H1 (cell line): ENCODE results near the gene STARD13. TPM values are rescaled to one million over a fixed set of nuclear protein-coding genes. Genes with fewer than 3 reads are reported as not detected.

Experiments
- CTCF ChIA-PET: fragments of 300-600 bp; sonication (Branson Sonifier 250); formaldehyde crosslinking; loops from one replicate; lab custom pipeline; 2021; ENCODE audit not compliant: partially characterized antibody; lab: Charles Lee
- POLR2A ChIA-PET: fragments of 300-600 bp; sonication (Branson Sonifier 250); formaldehyde crosslinking; loops from one replicate; lab custom pipeline; 2021; ENCODE audit warnings: inconsistent platforms; ENCODE audit not compliant: partially characterized antibody; lab: Charles Lee
- DNase-seq, 2 experiments: peaks; one replicate each; pipeline versions ENCODE4 v3.0.0 to v3.0.0-alpha.2; 2010 to 2022; ENCODE audit warnings: low spot score in 2 of 2, low read depth in 1 of 2, mixed read lengths in 1 of 2
- FAIRE-seq: peaks from 2 replicates; lab custom pipeline; 2011; peaks lifted over from hg19 to GRCh38; lab: Jason Lieb, UNC
- H2AFZ ChIP-seq: 2 replicates; pipeline ENCODE4 v1.8.1; 2012; ENCODE audit warnings: low read length, inconsistent platforms
- H2AK5ac ChIP-seq: 2 replicates; pipeline ENCODE4 v1.6.1; 2013; ENCODE audit warnings: low read depth, low read length
- H2BK120ac ChIP-seq: replicated peaks from 2 replicates; pipeline ENCODE3; 2013; ENCODE audit warnings: low read depth, low read length, inconsistent platforms
- H2BK12ac ChIP-seq: 2 replicates; pipeline ENCODE4 v1.6.1; 2013; ENCODE audit warnings: low read depth, low read length
- H2BK15ac ChIP-seq: 2 replicates; pipeline ENCODE4 v1.6.1; 2013; ENCODE audit warnings: low read length
- H2BK20ac ChIP-seq: 2 replicates; pipeline ENCODE4 v1.6.1; 2013; ENCODE audit warnings: low read length
- H2BK5ac ChIP-seq: 2 replicates; pipeline ENCODE4 v1.6.1; 2013; ENCODE audit warnings: low read depth, low read length
- H3K14ac ChIP-seq: 2 replicates; pipeline ENCODE4 v1.6.1; 2013; ENCODE audit warnings: inconsistent platforms; ENCODE audit not compliant: insufficient read length
- H3K18ac ChIP-seq: 2 replicates; pipeline ENCODE4 v1.6.1; 2013; ENCODE audit warnings: low read length; ENCODE audit errors: extremely low read depth
- H3K23ac ChIP-seq: 2 replicates; pipeline ENCODE4 v1.6.1; 2013; ENCODE audit warnings: inconsistent platforms; ENCODE audit not compliant: insufficient read length
- H3K23me2 ChIP-seq: 2 replicates; pipeline ENCODE4 v1.6.1; 2013; ENCODE audit warnings: low read depth, low read length
- H3K27ac ChIP-seq: 2 replicates; pipeline ENCODE4 v1.6.1; 2011; ENCODE audit warnings: low read depth, low read length, inconsistent platforms
- H3K27me3 ChIP-seq, 4 experiments: replicated peaks in 1 of 4; 1 replicate in 1 of 4; 2 replicates in 3 of 4; pipeline versions ENCODE4 v1.6.1 to v1.8.1; 2011 to 2013; ENCODE audit warnings: low read length in 3 of 4, mild to moderate bottlenecking in 3 of 4, inconsistent platforms in 2 of 4, mixed read lengths in 2 of 4, moderate library complexity in 1 of 4; ENCODE audit not compliant: control insufficient read depth in 3 of 4, insufficient read depth in 3 of 4; ENCODE audit errors: extremely low read depth in 1 of 4
- H3K36me3 ChIP-seq, 4 experiments: 2 replicates each; pipeline versions ENCODE4 v1.6.1 to v1.8.1; 2011 to 2013; ENCODE audit warnings: mild to moderate bottlenecking in 4 of 4, low read length in 3 of 4, moderate library complexity in 2 of 4, control low read depth in 1 of 4, inconsistent platforms in 1 of 4; ENCODE audit not compliant: insufficient read depth in 4 of 4, control insufficient read depth in 2 of 4
- H3K4ac ChIP-seq: replicated peaks from 2 replicates; pipeline ENCODE3; 2013; ENCODE audit warnings: low read length, low read depth, mixed read lengths, inconsistent platforms; ENCODE audit not compliant: insufficient read length
- H3K4me1 ChIP-seq, 4 experiments: replicated peaks in 1 of 4; 1 replicate in 1 of 4; 2 replicates in 3 of 4; pipeline versions ENCODE4 v1.6.1 to v1.8.1; 2011 to 2013; ENCODE audit warnings: low read length in 3 of 4, inconsistent platforms in 2 of 4, mixed read lengths in 1 of 4; ENCODE audit not compliant: insufficient read depth in 4 of 4, control insufficient read depth in 3 of 4
- H3K4me2 ChIP-seq, 2 experiments: 2 replicates each; pipeline versions ENCODE4 v1.6.1 to v1.8.1; 2011 to 2013; ENCODE audit warnings: low read depth in 2 of 2, low read length in 2 of 2, control low read depth in 1 of 2, inconsistent platforms in 1 of 2, mild to moderate bottlenecking in 1 of 2; ENCODE audit not compliant: insufficient read depth in 1 of 2
- H3K4me3 ChIP-seq, 4 experiments: fragments of 200-600, 300-600 bp in 1 of 4; sonication (generic), shearing (Covaris generic), sonication (Bioruptor Twin) in 1 of 4; 2 replicates each; pipeline versions ENCODE4 v1.5.1 to v1.8.1; 2011 to 2016; ENCODE audit warnings: low read length in 4 of 4, low read depth in 3 of 4, control low read depth in 2 of 4, inconsistent platforms in 2 of 4, mild to moderate bottlenecking in 2 of 4, mixed read lengths in 1 of 4, moderate library complexity in 1 of 4; ENCODE audit not compliant: insufficient read depth in 2 of 4; ENCODE audit errors: extremely low read depth in 1 of 4
- H3K56ac ChIP-seq: replicated peaks from 2 replicates; pipeline ENCODE3; 2013; ENCODE audit warnings: low read depth, mild to moderate bottlenecking, mixed read lengths, low read length, inconsistent platforms; ENCODE audit not compliant: insufficient read length
- H3K79me1 ChIP-seq: 2 replicates; pipeline ENCODE4 v1.6.1; 2013; ENCODE audit warnings: low read depth, low read length, control low read depth
- H3K79me2 ChIP-seq, 2 experiments: 2 replicates each; pipeline versions ENCODE4 v1.6.1 to v1.8.1; 2012 to 2013; ENCODE audit warnings: low read length in 2 of 2, mild to moderate bottlenecking in 2 of 2, inconsistent platforms in 1 of 2; ENCODE audit not compliant: insufficient read depth in 2 of 2, control insufficient read depth in 1 of 2
- H3K9ac ChIP-seq, 4 experiments: replicated peaks in 1 of 4; 1 replicate in 1 of 4; 2 replicates in 3 of 4; pipeline versions ENCODE4 v1.6.1 to v1.8.1; 2011 to 2013; ENCODE audit warnings: low read depth in 3 of 4, low read length in 3 of 4, control low read depth in 2 of 4, mild to moderate bottlenecking in 2 of 4, moderate library complexity in 2 of 4, inconsistent platforms in 1 of 4; ENCODE audit errors: extremely low read depth in 1 of 4
- H3K9me3 ChIP-seq, 2 experiments: 2 replicates each; pipeline versions ENCODE4 v1.6.1 to v1.8.1; 2012 to 2013; ENCODE audit warnings: mild to moderate bottlenecking in 2 of 2, moderate library complexity in 2 of 2, control low read depth in 1 of 2, inconsistent platforms in 1 of 2, low read depth in 1 of 2, low read length in 1 of 2, mixed read lengths in 1 of 2; ENCODE audit not compliant: insufficient read depth in 2 of 2
- H4K20me1 ChIP-seq, 2 experiments: replicated peaks in 1 of 2; 2 replicates each; pipeline versions ENCODE3 to v1.8.1; 2011 to 2013; ENCODE audit warnings: inconsistent platforms in 2 of 2, low read length in 2 of 2, mild to moderate bottlenecking in 1 of 2; ENCODE audit not compliant: insufficient read depth in 2 of 2, control insufficient read depth in 1 of 2
- H4K5ac ChIP-seq: 2 replicates; pipeline ENCODE4 v1.6.1; 2013; ENCODE audit warnings: low read length, low read depth, mixed read lengths, inconsistent platforms; ENCODE audit not compliant: insufficient read length
- H4K8ac ChIP-seq: 2 replicates; pipeline ENCODE4 v1.8.0; 2013; ENCODE audit warnings: mild to moderate bottlenecking, moderate library complexity, low read length, inconsistent platforms; ENCODE audit not compliant: insufficient read depth; ENCODE audit errors: extremely low read depth
- H4K91ac ChIP-seq: replicated peaks from 2 replicates; pipeline ENCODE3; 2013; ENCODE audit warnings: low read length, mixed read lengths, inconsistent platforms; ENCODE audit not compliant: insufficient read length
- BRCA1 ChIP-seq: IDR thresholded peaks from 2 replicates; pipeline ENCODE4 v1.6.1; 2012; ENCODE audit warnings: low read depth, low read length, improper control_type of control experiment
- POU5F1 ChIP-seq: IDR thresholded peaks from 2 replicates; pipeline ENCODE4 v1.6.1; 2011; ENCODE audit warnings: low read depth, mild to moderate bottlenecking, low read length, moderate library complexity
- SIN3A ChIP-seq, 2 experiments: IDR thresholded peaks in 1 of 2; conservative IDR thresholded peaks in 1 of 2; 2 replicates each; pipeline ENCODE4 v1.6.1; 2011 to 2012; ENCODE audit warnings: low read length in 2 of 2, improper control_type of control experiment in 1 of 2, low read depth in 1 of 2, mild to moderate bottlenecking in 1 of 2
- ZNF274 ChIP-seq: IDR thresholded peaks from 2 replicates; pipeline ENCODE4 v1.7.0; 2012; ENCODE audit warnings: low read length, borderline replicate concordance; ENCODE audit errors: extremely low read depth
- WGBS, 2 experiments: shearing (Covaris generic) in 1 of 2; methylation state at CpG; one replicate each; pipeline versions ENCODE4 v1.1.6 to v1.1.7; 2013 to 2015; ENCODE audit warnings: low lambda C conversion rate in 2 of 2, mixed read lengths in 2 of 2, inconsistent platforms in 1 of 2, low coverage in 1 of 2, missing lambda C conversion rate in 1 of 2; ENCODE audit not compliant: insufficient replicate concordance in 2 of 2, insufficient coverage in 1 of 2, insufficient read length in 1 of 2; ENCODE audit errors: extremely low coverage in 1 of 2, missing lambda C conversion rate in 1 of 2; 5-methylcytosine and 5-hydroxymethylcytosine counted together
- polyA plus RNA-seq, 7 experiments: library from polyadenylated mRNA; depleted of rRNA in 3 of 7; stranded (reverse) in 5 of 7; unstranded in 2 of 7; fragments of >200 nt in 5 of 7; fragments of 200-250 nt in 2 of 7; gene quantifications; 1 replicate in 5 of 7; 2 replicates in 1 of 7; 4 replicates in 1 of 7; pipeline versions ENCODE4 v1.2.1 to v1.2.3, GENCODE V29; 2011 to 2013; ENCODE audit warnings: missing spikeins in 2 of 7, mixed read lengths in 2 of 7
- total RNA-seq: library from RNA; stranded (reverse); fragmentation: NEBNext Ultra II Directional; extraction: Animal tissue kit (Norgen Biotek cat#: 25700); gene quantifications from 2 replicates; pipeline ENCODE4 v1.2.1, GENCODE V29; 2021

STARD13 gene
- total and polyA plus RNA-seq, 2 of the 8 experiments (the other 6 are each of a cell fraction or from before 2014, with no cell fraction given), result 0.82 to 2.9 TPM

DNA sequence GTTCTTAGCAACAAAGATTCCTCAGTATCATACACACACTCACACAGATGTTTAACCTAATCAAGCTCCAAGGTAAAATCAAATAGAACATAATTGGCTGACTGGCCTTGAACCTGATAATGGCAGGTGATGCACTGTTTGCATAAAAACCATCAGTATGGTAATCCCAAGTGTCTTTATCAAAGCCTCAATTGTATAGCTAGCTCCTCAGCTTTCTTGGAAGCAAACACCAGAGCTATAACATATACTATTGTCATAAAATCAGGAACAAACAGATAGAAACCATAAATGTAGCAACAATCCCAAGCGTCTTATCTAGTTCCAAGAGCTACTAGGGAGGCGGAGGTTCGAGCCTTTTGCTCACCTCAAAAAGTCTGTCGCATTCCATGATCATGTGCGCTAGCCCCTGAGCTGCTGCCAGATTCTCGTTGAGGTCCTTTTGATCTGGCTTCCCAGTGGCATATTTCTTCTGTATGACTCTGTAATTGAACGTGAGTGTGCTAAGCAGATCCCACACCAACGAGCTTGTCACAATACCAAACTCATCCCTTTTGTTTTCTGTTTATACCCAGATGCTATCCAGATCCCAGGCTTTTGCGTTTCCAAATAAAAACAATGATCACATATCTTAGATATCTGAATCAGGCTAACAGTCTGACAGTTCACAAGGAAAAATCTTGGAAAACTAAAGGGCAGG, 174.0 kb downstream of the STARD13 start:
- CTCF ChIA-PET, result interaction anchor here (0.9 to 2.3 kb wide), 8 partner anchors 11 to 261 kb away, joined by 3 to 9 read pairs (median 4); no protein-coding TSS in a partner anchor
- no peak overlapping the region for H3K14ac ChIP-seq
- H2BK5ac ChIP-seq, result no peak overlapping the region
- H3K79me2 ChIP-seq, result no peaks in the 10 kb centered on the region; a peak in 1 of 4 replicates
- no peak for DNase-seq
- H2BK15ac ChIP-seq, result no peak overlapping the region
- no peak overlapping the region for H3K9ac ChIP-seq
- no peak for TF ChIP-seq ZNF274
- no peak for TF ChIP-seq POU5F1
- no peak for TF ChIP-seq SIN3A (conservative IDR thresholded peaks at IDR 0.05 in 1 of 2, IDR thresholded peaks at IDR 0.05 in 1 of 2; ENCODE audit: low read depth in 1 of 2, low read length in 2 of 2)
- TF ChIP-seq BRCA1, result no peak
- no peak overlapping the region for H3K56ac ChIP-seq
- H2BK120ac ChIP-seq, result no peak overlapping the region
- H2AK5ac ChIP-seq, result no peak overlapping the region
- no peak overlapping the region for H4K5ac ChIP-seq
- no peak overlapping the region for H4K91ac ChIP-seq
- H4K20me1 ChIP-seq, result no peaks in the 10 kb centered on the region
- H3K27me3 ChIP-seq, result no peaks in the 10 kb centered on the region
- WGBS, 2 experiments, result 88% methylated on average over 9 of the region's 9 CpGs; no CpG with 5 or more reads in 1 of the 2 experiments
- H3K18ac ChIP-seq, result no peak overlapping the region
- no peak overlapping the region for H3K4ac ChIP-seq
- H3K23ac ChIP-seq, result no peak overlapping the region
- no peak overlapping the region for H2BK12ac ChIP-seq
- FAIRE-seq, result no peak
- POLR2A ChIA-PET, result interaction anchor here (1.0 kb wide), 1 partner anchor 13 kb away, joined by 3 read pairs; no protein-coding TSS in a partner anchor
- H3K4me3 ChIP-seq, result no peak overlapping the region
- no peaks in the 10 kb centered on the region for H3K36me3 ChIP-seq
- no peak overlapping the region for H3K4me2 ChIP-seq
- no peak overlapping the region for H4K8ac ChIP-seq
- no peaks in the 10 kb centered on the region for H3K9me3 ChIP-seq
- H3K4me1 ChIP-seq, result no peaks in the 10 kb centered on the region
- no peak overlapping the region for H3K27ac ChIP-seq
- H2AFZ ChIP-seq, result no peak overlapping the region
- no peak overlapping the region for H2BK20ac ChIP-seq
- H3K23me2 ChIP-seq, result no peaks in the 10 kb centered on the region
- H3K79me1 ChIP-seq, result no peaks in the 10 kb centered on the region
